Endothelial cell (in vitro differentiated cells): ENCODE results near the gene LNX2. TPM values are rescaled to one million over a fixed set of nuclear protein-coding genes. Genes with fewer than 3 reads are reported as not detected.

Experiments used
- DNase-seq: peaks from one replicate; pipeline ENCODE4 v3.0.0; 2021; ENCODE audit warnings: low spot score
- H3K27ac Mint-ChIP-seq: one replicate; pipeline ENCODE4 v1.8.0; 2021; ENCODE audit warnings: mixed read lengths, inconsistent platforms; ENCODE audit not compliant: unreplicated experiment
- H3K27me3 Mint-ChIP-seq: one replicate; pipeline ENCODE4 v1.8.0; 2021; ENCODE audit warnings: mild to moderate bottlenecking, moderate library complexity, mixed read lengths, inconsistent platforms; ENCODE audit not compliant: unreplicated experiment
- H3K36me3 Mint-ChIP-seq: one replicate; pipeline ENCODE4 v1.8.0; 2021; ENCODE audit warnings: mild to moderate bottlenecking, low read depth, mixed read lengths, inconsistent platforms; ENCODE audit not compliant: unreplicated experiment
- H3K4me1 Mint-ChIP-seq: one replicate; pipeline ENCODE4 v1.8.0; 2021; ENCODE audit warnings: mild to moderate bottlenecking, mixed read lengths, inconsistent platforms; ENCODE audit not compliant: unreplicated experiment
- H3K4me3 Mint-ChIP-seq: one replicate; pipeline ENCODE4 v1.8.0; 2021; ENCODE audit warnings: mild to moderate bottlenecking, mixed read lengths, inconsistent platforms; ENCODE audit not compliant: unreplicated experiment
- H3K9me3 Mint-ChIP-seq: one replicate; pipeline ENCODE4 v1.8.0; 2021; ENCODE audit warnings: mixed read lengths, inconsistent platforms; ENCODE audit not compliant: unreplicated experiment
- CTCF ChIP-seq: fragments of 200-600 bp; sonication (generic); IDR thresholded peaks from one replicate; pipeline ENCODE4 v1.5.0; 2021; ENCODE audit warnings: antibody characterized with exemption; ENCODE audit not compliant: unreplicated experiment
- total RNA-seq: library from RNA; stranded (reverse); fragmentation: NEBNext Ultra II Directional; extraction: Animal tissue kit (Norgen Biotek cat#: 25700); gene quantifications from one replicate; pipeline ENCODE4 v1.2.1, GENCODE V29; 2021; ENCODE audit not compliant: unreplicated experiment

Gene LNX2
- total RNA-seq, 1 donor from 2014 or later: 14.0 TPM

DNA sequence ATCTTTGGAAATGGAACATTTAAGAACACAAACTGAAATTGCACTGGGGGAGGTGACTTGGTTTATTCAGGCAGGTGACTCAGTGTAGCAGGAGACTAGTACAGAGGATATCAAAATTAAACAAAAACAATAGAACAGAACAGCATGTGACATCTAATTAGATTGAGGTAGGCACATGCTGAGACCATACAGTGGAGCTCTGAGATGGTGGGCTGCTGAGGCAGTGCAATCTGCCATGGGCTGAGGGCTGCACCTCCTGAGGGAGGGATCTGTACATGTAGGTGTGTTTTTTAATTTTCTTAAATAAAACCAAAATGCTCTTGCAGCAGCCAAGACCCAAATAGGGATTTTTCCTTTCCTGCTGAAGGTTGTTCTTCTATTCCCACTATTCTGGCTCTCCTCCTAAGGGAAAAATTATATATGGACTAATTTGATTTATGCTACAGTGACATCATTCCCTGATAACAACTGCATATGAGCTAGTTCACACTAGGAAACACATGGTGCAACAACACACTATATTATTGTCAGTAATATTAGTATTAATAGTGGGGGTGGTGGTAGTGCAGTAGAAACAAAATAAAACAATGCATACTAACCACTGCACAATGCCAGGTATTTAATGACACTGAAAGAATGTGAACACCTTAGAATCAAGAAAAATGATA is 48.0 kb downstream of the LNX2 start:
- Mint-ChIP-seq H3K4me1 (peaks cover 8% of the 10 kb centered on the region), H3K27ac (no peak overlapping the region), H3K4me3 (no peak overlapping the region), H3K27me3 (no peaks in the 10 kb centered on the region), H3K9me3 (no peaks in the 10 kb centered on the region), H3K36me3 (no peaks in the 10 kb centered on the region)
- TF ChIP-seq CTCF: no peak
- no peak for DNase-seq

DNA sequence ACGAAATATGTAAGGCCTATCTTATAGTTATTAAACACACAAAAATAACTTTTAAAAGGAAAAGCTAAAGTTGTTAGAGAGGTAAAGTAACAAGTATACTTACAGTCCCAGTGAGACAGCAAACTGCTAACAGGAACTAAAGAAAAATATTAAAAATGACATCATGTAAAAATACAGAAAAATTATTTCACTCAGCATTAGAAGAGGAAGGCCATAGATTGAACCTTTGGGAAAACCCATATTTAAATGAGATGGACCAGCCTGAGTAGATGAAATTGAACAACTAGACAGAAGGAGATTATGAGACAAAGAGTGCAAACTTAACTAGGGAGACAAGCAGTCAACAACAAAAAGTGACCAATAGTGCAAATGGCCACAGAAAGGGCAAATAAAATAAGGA is 49.4 kb downstream of the LNX2 start:
- Mint-ChIP-seq H3K4me3 (no peak overlapping the region), H3K27me3 (no peaks in the 10 kb centered on the region), H3K27ac (no peak overlapping the region), H3K36me3 (no peaks in the 10 kb centered on the region), H3K9me3 (no peaks in the 10 kb centered on the region), H3K4me1 (peaks cover 8% of the 10 kb centered on the region)
- DNase-seq: no peak
- no peak for TF ChIP-seq CTCF

DNA sequence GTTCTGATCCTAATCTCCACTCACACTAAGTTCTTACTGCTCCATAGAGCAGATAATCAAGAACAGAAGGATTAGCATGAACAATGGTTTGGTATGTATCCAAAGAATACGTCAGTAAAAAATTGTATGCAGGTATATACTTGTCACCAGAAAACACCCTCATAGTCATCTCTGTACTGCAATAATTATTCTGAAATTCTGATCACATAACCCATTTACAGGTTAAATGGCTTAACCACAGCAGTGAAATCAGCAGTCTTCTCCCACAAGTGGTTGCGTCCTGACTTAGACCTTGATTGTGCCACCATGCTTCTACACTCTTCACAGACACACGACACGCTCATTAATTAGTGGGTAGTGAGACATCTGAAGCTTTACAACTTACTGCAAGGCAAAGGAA is 50.9 kb downstream of the LNX2 start:
- Mint-ChIP-seq H3K9me3 (no peaks in the 10 kb centered on the region), H3K27ac (no peak overlapping the region), H3K36me3 (no peaks in the 10 kb centered on the region), H3K27me3 (no peaks in the 10 kb centered on the region), H3K4me1 (peaks cover 8% of the 10 kb centered on the region), H3K4me3 (no peak overlapping the region)
- no peak for TF ChIP-seq CTCF
- DNase-seq: no peak

DNA sequence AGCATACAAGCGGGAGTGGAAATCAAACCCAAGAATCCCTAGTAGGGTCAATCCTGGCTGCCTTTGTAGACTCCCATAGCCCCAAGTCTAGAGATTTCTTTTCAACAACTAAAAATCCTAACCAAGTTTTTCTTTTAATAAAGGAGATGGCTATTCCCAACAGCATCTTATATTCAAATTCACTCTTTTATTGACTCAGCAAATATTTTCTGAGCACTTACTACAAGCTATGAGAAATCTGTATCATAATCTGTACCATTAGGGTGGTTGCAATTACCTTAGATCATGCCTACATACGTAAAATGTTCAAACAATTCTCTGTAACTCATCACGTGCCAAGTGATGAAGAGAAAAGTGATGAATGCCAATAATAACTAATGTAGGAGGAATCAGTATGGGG is 54.5 kb downstream of the LNX2 start:
- Mint-ChIP-seq H3K27me3 (no peaks in the 10 kb centered on the region), H3K27ac (no peak overlapping the region), H3K4me3 (no peak overlapping the region), H3K36me3 (no peaks in the 10 kb centered on the region), H3K4me1 (peaks cover 7% of the 10 kb centered on the region), H3K9me3 (no peaks in the 10 kb centered on the region)
- DNase-seq: no peak
- no peak for TF ChIP-seq CTCF

GRCh38 chr13:27562457-27562856 is 57.9 kb downstream of the LNX2 start:
- no peaks in the 10 kb centered on the region for H3K9me3 Mint-ChIP-seq

More at GRCh38 chr13:27562457-27562856, 57.9 kb downstream of the LNX2 start:
- Mint-ChIP-seq H3K4me1 (peaks cover 7% of the 10 kb centered on the region), H3K27ac (no peak overlapping the region), H3K36me3 (no peaks in the 10 kb centered on the region), H3K4me3 (no peak overlapping the region), H3K27me3 (no peaks in the 10 kb centered on the region)
- no peak for TF ChIP-seq CTCF
- no peak for DNase-seq
